Right lobe of liver (tissue), 6 donors: ENCODE results near the gene FAM3C. TPM values are rescaled to one million over a fixed set of nuclear protein-coding genes. Genes with fewer than 3 reads are reported as not detected.

Source experiments
- ATAC-seq, 4 donors: fragments of 200-7000 bp; cut with Tn5 transposase; one replicate each; pipeline ENCODE4 v1.9.1; 2020; ENCODE audit warnings: mild to moderate bottlenecking in 4 of 4, moderate library complexity in 4 of 4
- DNase-seq, 3 donors: peaks; one replicate each; pipeline ENCODE4 v3.0.0-alpha.2; 2020
- H3K27ac ChIP-seq, 3 donors: fragments of 200-600 bp; one replicate each; pipeline ENCODE4 v1.8.0; 2022
- H3K27me3 ChIP-seq, 2 donors: fragments of 200-600 bp; one replicate each; pipeline ENCODE4 v1.8.0; 2022
- H3K36me3 ChIP-seq, 4 donors: fragments of 200-600 bp; sonication (generic) in 1 of 4; one replicate each; pipeline versions ENCODE4 v1.5.1 to v1.8.0; 2017 to 2022; ENCODE audit warnings: control low read depth in 1 of 4
- H3K4me1 ChIP-seq, 4 donors: fragments of 200-600 bp; sonication (generic) in 1 of 4; one replicate each; pipeline versions ENCODE4 v1.5.1 to v1.8.0; 2017 to 2022; ENCODE audit warnings: control low read depth in 1 of 4
- H3K4me3 ChIP-seq, 3 donors: fragments of 200-600 bp; one replicate each; pipeline ENCODE4 v1.8.0; 2022
- H3K9me3 ChIP-seq, 4 donors: fragments of 200-600 bp; sonication (generic) in 1 of 4; one replicate each; pipeline versions ENCODE4 v1.5.1 to v1.8.0; 2017 to 2022; ENCODE audit warnings: control low read depth in 1 of 4
- POLR2A ChIP-seq: fragments of 450-650 bp; IDR thresholded peaks from one replicate; pipeline ENCODE4 v1.6.1; 2017; ENCODE audit warnings: antibody characterized with exemption, mild to moderate bottlenecking
- WGBS: methylation state at CpG from one replicate; pipeline ENCODE4 v1.1.6; 2018; ENCODE audit warnings: low coverage, low lambda C conversion rate; ENCODE audit not compliant: insufficient coverage; ENCODE audit errors: missing lambda C conversion rate; 5-methylcytosine and 5-hydroxymethylcytosine counted together
- intact Hi-C, 2 donors: fragments of 100-400 bp; cut with DNase I; formaldehyde crosslinking; loops; one replicate each; pipeline versions ENCODE4 v1.11.2 to v1.14.1; 2022
- total RNA-seq, 6 experiments: library from RNA; depleted of rRNA in 2 of 6; stranded (reverse); fragments of >200 nt in 2 of 6; fragmentation: NEBNext Ultra II Directional in 3 of 6; extraction: Animal tissue kit (Norgen Biotek cat#: 25700) in 3 of 6; gene quantifications; one replicate each; pipeline versions ENCODE4 v1.1.0 to v1.2.4, GENCODE V29; 2016 to 2023
- TF ChIP-seq, protein P1 (sequence below), 4 donors: fragments of 200-600 bp in 3 of 4; fragments of 450-650 bp in 1 of 4; IDR thresholded peaks; one replicate each; pipeline versions ENCODE4 v1.5.1 to v1.8.0; 2016 to 2022; ENCODE audit warnings: antibody characterized with exemption in 4 of 4, mild to moderate bottlenecking in 2 of 4
- donor health status: DM: no; HTN: yes; CAD: no.
- donor health status: DM: no; HTN: no; CAD: no.
- donor health status: DM: no; HTN: no; CAD: no.
- donor health status: DM: no; HTN: yes; CAD: no.
- donor health status: DM: no; HTN: yes; CAD: no.

FAM3C gene
- total RNA-seq, 6 experiments from 2014 or later: 13.6 to 41.3 (median 31.8) TPM

GRCh38 chr7:121342631-121343030 is 53.5 kb downstream of the FAM3C start:
- Histone ChIP-seq H3K36me3 (no peaks in the 10 kb centered on the region), H3K27me3 (no peaks in the 10 kb centered on the region), H3K4me3 (no peak overlapping the region), H3K9me3 (no peaks in the 10 kb centered on the region), H3K27ac (no peak overlapping the region), H3K4me1 (peaks cover 0 to 12% (median 2%) of the 10 kb centered on the region in 4 donors)
- intact Hi-C loops: no loop called here
- peak; percentile 71 to 79 (median 78) for ATAC-seq
- TF ChIP-seq, protein P1, sequence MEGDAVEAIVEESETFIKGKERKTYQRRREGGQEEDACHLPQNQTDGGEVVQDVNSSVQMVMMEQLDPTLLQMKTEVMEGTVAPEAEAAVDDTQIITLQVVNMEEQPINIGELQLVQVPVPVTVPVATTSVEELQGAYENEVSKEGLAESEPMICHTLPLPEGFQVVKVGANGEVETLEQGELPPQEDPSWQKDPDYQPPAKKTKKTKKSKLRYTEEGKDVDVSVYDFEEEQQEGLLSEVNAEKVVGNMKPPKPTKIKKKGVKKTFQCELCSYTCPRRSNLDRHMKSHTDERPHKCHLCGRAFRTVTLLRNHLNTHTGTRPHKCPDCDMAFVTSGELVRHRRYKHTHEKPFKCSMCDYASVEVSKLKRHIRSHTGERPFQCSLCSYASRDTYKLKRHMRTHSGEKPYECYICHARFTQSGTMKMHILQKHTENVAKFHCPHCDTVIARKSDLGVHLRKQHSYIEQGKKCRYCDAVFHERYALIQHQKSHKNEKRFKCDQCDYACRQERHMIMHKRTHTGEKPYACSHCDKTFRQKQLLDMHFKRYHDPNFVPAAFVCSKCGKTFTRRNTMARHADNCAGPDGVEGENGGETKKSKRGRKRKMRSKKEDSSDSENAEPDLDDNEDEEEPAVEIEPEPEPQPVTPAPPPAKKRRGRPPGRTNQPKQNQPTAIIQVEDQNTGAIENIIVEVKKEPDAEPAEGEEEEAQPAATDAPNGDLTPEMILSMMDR (IDR thresholded peaks at IDR 0.05): no peak
- no peak for TF ChIP-seq POLR2A
- WGBS: 70% methylated on average over 3 of the region's 4 CpGs
- no peak for DNase-seq

DNA sequence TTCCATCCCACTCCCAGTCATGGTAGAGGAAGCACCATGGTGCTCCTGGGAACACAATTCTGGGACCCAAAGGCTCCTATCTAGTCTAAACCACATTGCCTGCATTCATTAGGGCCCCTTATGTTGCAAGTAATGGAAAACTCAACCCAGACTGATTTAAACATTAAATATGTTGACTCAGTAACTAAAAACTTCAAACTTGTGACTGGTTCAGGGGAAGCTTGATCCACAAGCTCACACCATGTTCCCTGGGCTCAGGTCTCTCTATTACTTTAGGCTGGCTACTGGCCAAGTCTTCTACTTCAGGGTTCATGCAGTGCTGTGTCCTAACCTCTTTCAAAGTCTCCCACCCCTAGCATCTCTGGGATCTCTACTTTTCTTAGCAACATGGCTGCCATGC is 54.2 kb downstream of the FAM3C start:
- Histone ChIP-seq H3K9me3 (no peaks in the 10 kb centered on the region), H3K27me3 (no peaks in the 10 kb centered on the region), H3K27ac (no peak overlapping the region), H3K4me3 (no peak overlapping the region), H3K36me3 (no peaks in the 10 kb centered on the region), H3K4me1 (peaks cover 0 to 12% (median 2%) of the 10 kb centered on the region in 4 donors)
- no peak for ATAC-seq
- TF ChIP-seq POLR2A: no peak
- TF ChIP-seq, protein P1 (IDR thresholded peaks at IDR 0.05): no peak
- DNase-seq: no peak
- intact Hi-C loops: no loop called here

- TF ChIP-seq, protein P1 (IDR thresholded peaks at IDR 0.05): no peak
- TF ChIP-seq POLR2A: no peak
- H3K27ac ChIP-seq: no peak overlapping the region
- H3K4me3 ChIP-seq: no peak overlapping the region
- peaks cover 0 to 1% of the 10 kb centered on the region in 2 donors for H3K27me3 ChIP-seq
- no peak for ATAC-seq
- H3K4me1 ChIP-seq: peaks cover 0 to 12% (median 2%) of the 10 kb centered on the region in 4 donors
- no peaks in the 10 kb centered on the region for H3K36me3 ChIP-seq
- WGBS: 25% methylated on average over 2 of the region's 5 CpGs
- intact Hi-C loops: no loop called here
- no peak for DNase-seq
- H3K9me3 ChIP-seq: no peaks in the 10 kb centered on the region
Measured at GRCh38 chr7:121339082-121339481, 57.0 kb downstream of the FAM3C start.

- H3K9me3 ChIP-seq: no peaks in the 10 kb centered on the region
- no peak overlapping the region for H3K27ac ChIP-seq
- peak; percentile 61 to 85 (median 70) for ATAC-seq
- intact Hi-C loops: no loop called here
- H3K36me3 ChIP-seq: no peaks in the 10 kb centered on the region
- H3K27me3 ChIP-seq: peaks cover under 1 to 13% of the 10 kb centered on the region in 2 donors
- peaks cover 0 to 3% (median 0%) of the 10 kb centered on the region in 4 donors for H3K4me1 ChIP-seq
- 8% methylated on average over 3 of the region's 3 CpGs for WGBS
- no peak overlapping the region for H3K4me3 ChIP-seq
- DNase-seq: no peak
- TF ChIP-seq POLR2A: no peak
- TF ChIP-seq, protein P1 (IDR thresholded peaks at IDR 0.05): peak; percentile 33 to 42 (median 38)
Measured at GRCh38 chr7:121337398-121337797, 58.7 kb downstream of the FAM3C start.

GRCh38 chr7:121336579-121336978 is 59.5 kb downstream of the FAM3C start:
- TF ChIP-seq, protein P1 (IDR thresholded peaks at IDR 0.05): no peak
- TF ChIP-seq POLR2A: no peak
- H3K4me1 ChIP-seq: no peaks in the 10 kb centered on the region
- intact Hi-C loops: no loop called here
- ATAC-seq (no peak), DNase-seq (no peak)
- WGBS: 50% methylated on average over 3 of the region's 3 CpGs
- no peaks in the 10 kb centered on the region for H3K9me3 ChIP-seq
- no peaks in the 10 kb centered on the region for H3K36me3 ChIP-seq
- no peak overlapping the region for H3K27ac ChIP-seq
- H3K27me3 ChIP-seq: peaks cover 8 to 13% of the 10 kb centered on the region in 2 donors
- no peak overlapping the region for H3K4me3 ChIP-seq
